K562 (cell line): Measurements from ENCODE around the gene MARCO. TPM values are rescaled to one million over a fixed set of nuclear protein-coding genes. Genes with fewer than 3 reads are reported as not detected.

Source experiments
- ATAC-seq: fragments of 200-7000 bp; cut with Tn5 transposase; 3 replicates; pipeline ENCODE4 v1.9.1; 2020; ENCODE audit warnings: moderate library complexity
- BruUV-seq: library from RNA; stranded (reverse); fragments of 400-500 nt; replicated peaks from 2 replicates; lab custom pipeline; 2021; lab: Mats Ljungman, UMichigan
- CTCF ChIA-PET: fragments of 300-600 bp; formaldehyde crosslinking; extraction: SDS; loops from one replicate; lab custom pipeline; 2021; ENCODE audit warnings: low intra/inter-chr PET ratio; lab: Yijun Ruan, JAX
- POLR2A ChIA-PET: fragments of 300-600, 350-650 bp; sonication (Branson Sonifier 250); formaldehyde crosslinking; extraction: SDS; loops from one replicate; lab custom pipeline; 2021; ENCODE audit warnings: antibody characterized with exemption, inconsistent platforms; lab: Yijun Ruan, JAX
- DNase-seq, 4 experiments: peaks; one replicate each; pipeline versions ENCODE4 v3.0.0 to v3.0.0-alpha.2; 2011 to 2018; ENCODE audit warnings: low spot score in 3 of 4, mixed read lengths in 3 of 4; ENCODE audit errors: extremely low read depth in 1 of 4
- FAIRE-seq: peaks from 2 replicates; lab custom pipeline; 2011; peaks lifted over from hg19 to GRCh38; lab: Jason Lieb, UNC
- H2AFZ ChIP-seq: 2 replicates; pipeline ENCODE4 v1.6.0; 2011; ENCODE audit warnings: low read depth, low read length, control low read depth, inconsistent platforms
- H3K27ac ChIP-seq: fragments of 200-600 bp; 3 replicates; pipeline ENCODE4 v1.8.0; 2011; ENCODE audit warnings: low read depth, mild to moderate bottlenecking, control low read depth, inconsistent platforms, low read length, moderate library complexity, mixed read lengths; ENCODE audit errors: extremely low read depth
- H3K27me3 ChIP-seq, 2 experiments: fragments of 300-600 bp in 1 of 2; 2 replicates in 1 of 2; 3 replicates in 1 of 2; pipeline versions ENCODE4 v1.6.0 to v1.8.0; 2011; ENCODE audit warnings: inconsistent platforms in 2 of 2, low read length in 2 of 2, mild to moderate bottlenecking in 1 of 2, mixed read lengths in 1 of 2, moderate library complexity in 1 of 2; ENCODE audit not compliant: control insufficient read depth in 2 of 2, insufficient read depth in 2 of 2
- H3K36me3 ChIP-seq: fragments of 300-600 bp; 3 replicates; pipeline ENCODE4 v1.8.0; 2011; ENCODE audit warnings: mild to moderate bottlenecking, low read length, inconsistent platforms; ENCODE audit not compliant: control insufficient read depth, insufficient read depth
- H3K4me1 ChIP-seq, 2 experiments: fragments of 200-600 bp in 1 of 2; replicated peaks in 1 of 2; 2 replicates in 1 of 2; 3 replicates in 1 of 2; pipeline versions ENCODE4 v1.5.1 to v1.8.0; 2011; ENCODE audit warnings: inconsistent platforms in 2 of 2, low read length in 2 of 2, mild to moderate bottlenecking in 1 of 2, mixed read lengths in 1 of 2, moderate library complexity in 1 of 2; ENCODE audit not compliant: control insufficient read depth in 2 of 2, insufficient read depth in 2 of 2
- H3K4me2 ChIP-seq: 2 replicates; pipeline ENCODE4 v1.6.1; 2011; ENCODE audit warnings: low read length, control low read depth, inconsistent platforms, mixed read lengths; ENCODE audit not compliant: insufficient read depth
- H3K4me3 ChIP-seq: fragments of 200-600 bp; sonication (generic), shearing (Covaris generic); 2 replicates; pipeline ENCODE4 v1.5.1; 2016; ENCODE audit warnings: control low read depth, inconsistent platforms
- H3K79me2 ChIP-seq: fragments of 200-600 bp; 3 replicates; pipeline ENCODE4 v1.8.0; 2011; ENCODE audit warnings: low read length, inconsistent platforms; ENCODE audit not compliant: control insufficient read depth, insufficient read depth
- H3K9ac ChIP-seq, 2 experiments: 2 replicates each; pipeline versions ENCODE4 v1.6.0 to v1.6.1; 2011; ENCODE audit warnings: low read depth in 2 of 2, low read length in 2 of 2, control low read depth in 1 of 2, inconsistent platforms in 1 of 2, mild to moderate bottlenecking in 1 of 2, mixed read lengths in 1 of 2; ENCODE audit not compliant: insufficient read depth in 1 of 2
- H3K9me1 ChIP-seq: one replicate; pipeline ENCODE4 v1.6.0; 2011; ENCODE audit warnings: inconsistent platforms, mild to moderate bottlenecking, low read length, moderate library complexity; ENCODE audit not compliant: control insufficient read depth, insufficient read depth
- H3K9me3 ChIP-seq: replicated peaks from 2 replicates; pipeline ENCODE4 v1.5.1; 2011; ENCODE audit warnings: low read depth, low read length, inconsistent platforms; ENCODE audit not compliant: control insufficient read depth, insufficient read depth
- H4K20me1 ChIP-seq: replicated peaks from 2 replicates; pipeline ENCODE4 v1.6.1; 2011; ENCODE audit warnings: low read length, inconsistent platforms, mixed read lengths; ENCODE audit not compliant: control insufficient read depth, insufficient read depth
- ARID1B ChIP-seq: fragments of 450-650 bp; IDR thresholded peaks from 2 replicates; pipeline ENCODE4 v1.6.1; 2016; ENCODE audit warnings: antibody characterized with exemption, mild to moderate bottlenecking, inconsistent platforms
- EHMT2 ChIP-seq: fragments of 450-650 bp; IDR thresholded peaks from 2 replicates; pipeline ENCODE4 v1.6.1; 2018; ENCODE audit warnings: antibody characterized with exemption
- EWSR1 ChIP-seq: fragments of 450-650 bp; IDR thresholded peaks from 2 replicates; pipeline ENCODE4 v1.6.1; 2018; ENCODE audit warnings: borderline replicate concordance, mild to moderate bottlenecking, low read depth, moderate library complexity; ENCODE audit not compliant: partially characterized antibody
- ID3 ChIP-seq, 2 experiments: fragments of 250-450 bp in 1 of 2; fragments of 450-650 bp in 1 of 2; sonication (Bioruptor Pico) in 1 of 2; IDR thresholded peaks; 2 replicates each; pipeline versions ENCODE4 v1.6.1 to v1.8.0; 2016 to 2021; ENCODE audit warnings: mild to moderate bottlenecking in 2 of 2, moderate library complexity in 2 of 2, missing compliant biosample characterization in 1 of 2, missing genetic modification characterization in 1 of 2
- JUNB ChIP-seq: fragments of 450-650 bp; formaldehyde crosslinking; conservative IDR thresholded peaks from 2 replicates; pipeline ENCODE4 v1.4.0; 2020; ENCODE audit warnings: mild to moderate bottlenecking
- KLF13 ChIP-seq: fragments of 450-650 bp; IDR thresholded peaks from 2 replicates; pipeline ENCODE4 v1.6.1; 2016; ENCODE audit warnings: missing genetic modification characterization, low read depth, mild to moderate bottlenecking, missing compliant biosample characterization, moderate library complexity, borderline replicate concordance
- PBX2 ChIP-seq, 2 experiments: IDR thresholded peaks in 1 of 2; conservative IDR thresholded peaks in 1 of 2; 2 replicates each; pipeline ENCODE4 v1.6.1; 2016; ENCODE audit warnings: low read depth in 2 of 2, mild to moderate bottlenecking in 1 of 2, missing compliant biosample characterization in 1 of 2, missing genetic modification characterization in 1 of 2, moderate library complexity in 1 of 2
- PCBP1 ChIP-seq: fragments of 200-400 bp; formaldehyde crosslinking; IDR thresholded peaks from 2 replicates; pipeline ENCODE4 v1.6.1; 2018; ENCODE audit warnings: mild to moderate bottlenecking, low read depth, low read length; ENCODE audit not compliant: poor library complexity, severe bottlenecking
- PHB2 ChIP-seq: fragments of 450-650 bp; IDR thresholded peaks from 2 replicates; pipeline ENCODE4 v1.6.1; 2017; ENCODE audit warnings: low read depth
- POLR3A ChIP-seq: IDR thresholded peaks from 2 replicates; pipeline ENCODE4 v1.6.1; 2011; ENCODE audit warnings: borderline replicate concordance, mild to moderate bottlenecking, moderate library complexity; ENCODE audit not compliant: insufficient read length, insufficient read depth; ENCODE audit errors: extremely low read depth
- SRF ChIP-seq, 2 experiments: fragments of 250-450, 450-650 bp in 1 of 2; sonication (Bioruptor Pico) in 1 of 2; sonication (generic) in 1 of 2; formaldehyde crosslinking; IDR thresholded peaks; 2 replicates each; pipeline versions ENCODE4 v1.5.0 to v1.5.1; 2020 to 2022; ENCODE audit warnings: mild to moderate bottlenecking in 1 of 2, missing genetic modification reagents in 1 of 2
- SRSF3 ChIP-seq: fragments of 200-400 bp; formaldehyde crosslinking; IDR thresholded peaks from 2 replicates; pipeline ENCODE4 v1.6.1; 2016; ENCODE audit warnings: mild to moderate bottlenecking, low read length, moderate library complexity; ENCODE audit not compliant: insufficient read depth
- ZFP91 ChIP-seq: sonication (generic); formaldehyde crosslinking; IDR thresholded peaks from 2 replicates; pipeline ENCODE4 v1.8.0; 2022; ENCODE audit warnings: mild to moderate bottlenecking, missing genetic modification reagents
- ZFX ChIP-seq: sonication (generic); formaldehyde crosslinking; IDR thresholded peaks from 2 replicates; pipeline ENCODE4 v1.8.0; 2022; ENCODE audit warnings: mild to moderate bottlenecking, missing genetic modification reagents, moderate library complexity
- ZNF707 ChIP-seq: fragments of 250-450 bp; sonication (Bioruptor Pico); conservative IDR thresholded peaks from 2 replicates; pipeline ENCODE4 v1.8.0; 2022; ENCODE audit warnings: inconsistent platforms, mild to moderate bottlenecking, moderate library complexity
- WGBS: fragments of 100-300 bp; shearing (Covaris generic); methylation state at CpG from one replicate; pipeline ENCODE4 v1.1.6; 2016; ENCODE audit warnings: low coverage, mixed read lengths; ENCODE audit not compliant: insufficient coverage; ENCODE audit errors: missing lambda C conversion rate; 5-methylcytosine and 5-hydroxymethylcytosine counted together
- in situ Hi-C: fragments of 300-500 bp; cut with MboI; formaldehyde crosslinking; loops from 4 replicates; pipeline ENCODE4 v1.15.0; 2018; ENCODE audit warnings: inconsistent platforms, mixed read lengths
- intact Hi-C: fragments of 100-400 bp; cut with micrococcal nuclease; formaldehyde crosslinking; loops from 2 replicates; pipeline ENCODE4 v1.14.2; 2022
- polyA plus RNA-seq, 8 experiments: library from polyadenylated mRNA; depleted of rRNA in 4 of 8; stranded (reverse) in 5 of 8; unstranded in 3 of 8; fragments of >200 nt; fragmentation: Nextera tagmentation in 2 of 8; fragmentation: Illumina TruSeq in 1 of 8; extraction: Ambion mirVana in 2 of 8; extraction: Trizol in 1 of 8; gene quantifications; 2 replicates each; pipeline versions ENCODE4 v1.2.1 to v1.2.3, GENCODE V29; 2011 to 2014; ENCODE audit warnings: inconsistent platforms in 1 of 8, missing spikeins in 1 of 8
- total RNA-seq, 7 experiments: library from RNA; depleted of rRNA in 6 of 7; stranded (reverse); fragments of >200 nt in 6 of 7; fragmentation: Illumina TruSeq in 2 of 7; extraction: Trizol in 2 of 7; gene quantifications; 2 replicates each; pipeline versions ENCODE4 v1.2.1 to v1.2.3, GENCODE V29; 2011 to 2021; ENCODE audit warnings: low replicate concordance in 1 of 7

Gene MARCO
- total and polyA plus RNA-seq, 9 of the 15 experiments (the other 6 are each of a cell fraction or from before 2014, with no cell fraction given), result 0.31 TPM; not detected in 8

- Histone ChIP-seq H3K27me3 (peaks cover 0 to 37% of the 10 kb centered on the region in 2 experiments; a peak in 3 of 5 replicates), H3K27ac (no peak overlapping the region), H3K36me3 (no peaks in the 10 kb centered on the region), H3K9ac (no peak overlapping the region), H3K4me3 (no peak overlapping the region), H4K20me1 (peaks cover 11% of the 10 kb centered on the region; the same call in 1 of the 2 replicates), H3K4me1 (no peaks in the 10 kb centered on the region), H2AFZ (no peak overlapping the region), H3K79me2 (no peaks in the 10 kb centered on the region), H3K4me2 (no peak overlapping the region), H3K9me3 (no peaks in the 10 kb centered on the region), H3K9me1 (no peaks in the 10 kb centered on the region)
- ChIA-PET POLR2A (interaction anchor here (0.6 to 1.1 kb wide), 2 partner anchors 14 to 250 kb away, joined by 3 read pairs; no protein-coding TSS in a partner anchor), CTCF (no interaction called here)
- BruUV-seq, result no TSS peak
- WGBS, result 4% methylated on average over 13 of the region's 13 CpGs
- ATAC-seq, result no peak
- intact Hi-C loops, result no loop called here
- no peak for TF ChIP-seq ZNF707 (CRISPR knock-in tag)
- TF ChIP-seq SRF (CRISPR knock-in tag; IDR thresholded peaks at IDR 0.05), result no peak
- TF ChIP-seq ID3 (CRISPR knock-in tag; IDR thresholded peaks at IDR 0.05), result no peak
- TF ChIP-seq ID3 (tag; IDR thresholded peaks at IDR 0.05), result no peak
- no peak for TF ChIP-seq PBX2 (CRISPR knock-in tag; IDR thresholded peaks at IDR 0.05; ENCODE audit: low read depth)
- no peak for TF ChIP-seq PBX2 (tag; conservative IDR thresholded peaks at IDR 0.05; ENCODE audit: low read depth)
- no peak for TF ChIP-seq KLF13 (tag)
- TF ChIP-seq EWSR1, result no peak
- no peak for TF ChIP-seq JUNB (CRISPR knock-in tag)
- TF ChIP-seq PCBP1, result no peak
- TF ChIP-seq ARID1B, result no peak
- no peak for TF ChIP-seq ZFX (CRISPR knock-in tag)
- TF ChIP-seq PHB2, result no peak
- TF ChIP-seq POLR3A, result no peak
- TF ChIP-seq SRSF3, result no peak
- no peak for TF ChIP-seq EHMT2
- no peak for TF ChIP-seq ZFP91 (CRISPR knock-in tag)
- FAIRE-seq, result no peak
- in situ Hi-C loops, result loop anchor here (25.0 kb wide), 1 partner anchor 271 kb away; no protein-coding TSS in a partner anchor
- no peak for DNase-seq
These were observed 73.9 kb downstream of the MARCO start for GRCh38 chr2:119015845-119016244.
